Skeletal muscle satellite cell (primary cell): Measurements from ENCODE around the gene HSPBAP1. TPM values are rescaled to one million over a fixed set of nuclear protein-coding genes. Genes with fewer than 3 reads are reported as not detected.

Experiments
- H3K27me3 ChIP-seq: 2 replicates; pipeline ENCODE4 v1.7.0; 2013; ENCODE audit warnings: low read length; ENCODE audit not compliant: control insufficient read depth, insufficient read depth
- H3K36me3 ChIP-seq: 2 replicates; pipeline ENCODE4 v1.7.0; 2013; ENCODE audit warnings: mild to moderate bottlenecking, control low read depth, low read length; ENCODE audit not compliant: insufficient read depth
- H3K4me1 ChIP-seq: 2 replicates; pipeline ENCODE4 v1.7.0; 2013; ENCODE audit warnings: low read length; ENCODE audit not compliant: control insufficient read depth, insufficient read depth
- H3K4me2 ChIP-seq: 2 replicates; pipeline ENCODE4 v1.7.0; 2013; ENCODE audit warnings: mild to moderate bottlenecking, low read length
- H3K4me3 ChIP-seq: 2 replicates; pipeline ENCODE4 v1.7.0; 2013; ENCODE audit warnings: low read length
- H3K9ac ChIP-seq: 2 replicates; pipeline ENCODE4 v1.7.0; 2013; ENCODE audit warnings: mild to moderate bottlenecking, low read depth, low read length, moderate library complexity
- H3K9me3 ChIP-seq: replicated peaks from 2 replicates; pipeline ENCODE4 v1.7.0; 2013; ENCODE audit warnings: mild to moderate bottlenecking, control low read depth, low read length
- total RNA-seq: library from RNA; depleted of rRNA; stranded (reverse); fragments of >200 nt; gene quantifications from 2 replicates; pipeline ENCODE4 v1.2.3, GENCODE V29; 2012; rRNA removed

The HSPBAP1 gene, protein sequence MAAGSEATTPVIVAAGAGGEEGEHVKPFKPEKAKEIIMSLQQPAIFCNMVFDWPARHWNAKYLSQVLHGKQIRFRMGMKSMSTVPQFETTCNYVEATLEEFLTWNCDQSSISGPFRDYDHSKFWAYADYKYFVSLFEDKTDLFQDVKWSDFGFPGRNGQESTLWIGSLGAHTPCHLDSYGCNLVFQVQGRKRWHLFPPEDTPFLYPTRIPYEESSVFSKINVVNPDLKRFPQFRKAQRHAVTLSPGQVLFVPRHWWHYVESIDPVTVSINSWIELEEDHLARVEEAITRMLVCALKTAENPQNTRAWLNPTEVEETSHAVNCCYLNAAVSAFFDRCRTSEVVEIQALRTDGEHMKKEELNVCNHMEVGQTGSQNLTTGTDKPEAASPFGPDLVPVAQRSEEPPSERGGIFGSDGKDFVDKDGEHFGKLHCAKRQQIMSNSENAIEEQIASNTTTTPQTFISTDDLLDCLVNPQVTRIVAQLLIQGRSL
- total RNA-seq = 4.8 and 5.6 TPM in 2 replicates

GRCh38 chr3:122793568-122794416 lies at the start of gene HSPBAP1:
HSPBAP1 (minus strand) TSS chr3:122793831; CDS start chr3:122793680, 151 bp downstream.
- H3K4me3 ChIP-seq = peak within 1 kb of the TSS; percentile 81
- H3K36me3 ChIP-seq = no peaks in the 10 kb centered on the region
- H3K9me3 ChIP-seq = no peaks in the 10 kb centered on the region
- no peaks in the 10 kb centered on the region for H3K27me3 ChIP-seq
- peak within 1 kb of the TSS; percentile 86 for H3K9ac ChIP-seq
- H3K4me1 ChIP-seq = peaks cover 14% of the 10 kb centered on the region
- peak within 1 kb of the TSS; percentile 93 for H3K4me2 ChIP-seq

- Histone ChIP-seq H3K9ac (no peak overlapping the region), H3K9me3 (no peaks in the 10 kb centered on the region), H3K4me3 (no peak overlapping the region), H3K36me3 (no peaks in the 10 kb centered on the region), H3K27me3 (no peaks in the 10 kb centered on the region), H3K4me2 (no peak overlapping the region), H3K4me1 (no peaks in the 10 kb centered on the region)
Measured at GRCh38 chr3:122835590-122835989, 42.0 kb upstream of the HSPBAP1 start.

DNA sequence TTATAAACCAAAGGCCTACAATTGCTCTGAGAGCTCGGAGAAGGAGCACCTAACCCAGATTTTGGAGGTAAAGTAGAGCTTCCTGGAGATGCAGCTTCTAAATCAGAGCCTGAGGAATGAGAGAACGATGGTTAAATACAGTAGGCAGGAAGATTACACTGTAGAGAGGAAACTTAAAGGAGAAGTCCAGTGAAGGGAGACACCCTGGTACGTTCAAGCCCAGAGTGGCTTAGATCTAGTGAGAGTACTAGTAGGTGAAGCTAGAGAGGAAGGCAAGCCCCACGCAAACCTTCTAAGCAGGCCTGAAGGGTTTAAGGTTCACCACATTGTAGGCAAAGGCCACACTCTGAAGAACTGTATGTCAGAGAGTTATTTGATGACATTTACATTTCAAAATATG lies 34.6 kb upstream of the HSPBAP1 start:
- Histone ChIP-seq H3K4me2 (no peak overlapping the region), H3K9ac (no peak overlapping the region), H3K27me3 (no peaks in the 10 kb centered on the region), H3K4me3 (no peak overlapping the region), H3K4me1 (no peaks in the 10 kb centered on the region), H3K36me3 (no peaks in the 10 kb centered on the region), H3K9me3 (no peaks in the 10 kb centered on the region)

- H3K36me3 ChIP-seq = no peaks in the 10 kb centered on the region
- no peak overlapping the region for H3K4me3 ChIP-seq
- no peak overlapping the region for H3K4me2 ChIP-seq
- no peak overlapping the region for H3K9ac ChIP-seq
- H3K9me3 ChIP-seq = no peaks in the 10 kb centered on the region
- no peaks in the 10 kb centered on the region for H3K27me3 ChIP-seq
- no peaks in the 10 kb centered on the region for H3K4me1 ChIP-seq
Measured at GRCh38 chr3:122826278-122826677, 32.6 kb upstream of the HSPBAP1 start.

DNA sequence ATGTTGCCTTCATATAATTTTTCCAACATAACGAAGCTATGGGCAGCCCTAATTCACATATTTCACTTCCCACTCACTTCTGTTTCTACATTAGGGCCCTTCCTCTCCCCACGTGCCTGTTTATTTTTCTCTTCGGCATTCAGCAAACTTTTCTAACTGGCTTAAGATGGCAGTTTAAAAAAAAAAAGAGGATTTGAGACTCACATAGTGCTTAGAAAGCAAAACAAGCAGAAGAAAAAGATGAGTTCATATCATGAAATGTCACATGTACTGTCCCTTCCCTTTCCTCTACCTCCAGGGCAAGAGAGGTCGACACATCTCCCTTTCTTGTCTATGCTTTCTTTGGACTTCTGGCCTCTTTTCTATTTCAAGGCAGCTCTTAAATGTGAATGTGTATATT lies 31.8 kb upstream of the HSPBAP1 start:
- no peaks in the 10 kb centered on the region for H3K27me3 ChIP-seq
- H3K4me2 ChIP-seq = no peak overlapping the region
- H3K36me3 ChIP-seq = no peaks in the 10 kb centered on the region
- H3K9me3 ChIP-seq = no peaks in the 10 kb centered on the region
- no peaks in the 10 kb centered on the region for H3K4me1 ChIP-seq
- H3K4me3 ChIP-seq = no peak overlapping the region
- no peak overlapping the region for H3K9ac ChIP-seq

- Histone ChIP-seq H3K4me2 (no peak overlapping the region), H3K4me3 (no peak overlapping the region), H3K4me1 (no peaks in the 10 kb centered on the region), H3K9me3 (no peaks in the 10 kb centered on the region), H3K9ac (no peak overlapping the region), H3K27me3 (no peaks in the 10 kb centered on the region), H3K36me3 (no peaks in the 10 kb centered on the region)
Measured at GRCh38 chr3:122824465-122825381, 31.1 kb upstream of the HSPBAP1 start.

GRCh38 chr3:122816587-122816986 lies 23.0 kb upstream of the HSPBAP1 start:
- no peak overlapping the region for H3K9ac ChIP-seq
- H3K27me3 ChIP-seq = no peaks in the 10 kb centered on the region
- no peak overlapping the region for H3K4me2 ChIP-seq
- H3K36me3 ChIP-seq = no peaks in the 10 kb centered on the region
- no peaks in the 10 kb centered on the region for H3K4me1 ChIP-seq
- no peaks in the 10 kb centered on the region for H3K9me3 ChIP-seq
- no peak overlapping the region for H3K4me3 ChIP-seq

GRCh38 chr3:122810734-122811133 lies 17.1 kb upstream of the HSPBAP1 start:
- Histone ChIP-seq H3K4me3 (no peak overlapping the region), H3K4me1 (no peaks in the 10 kb centered on the region), H3K9me3 (no peaks in the 10 kb centered on the region), H3K36me3 (no peaks in the 10 kb centered on the region), H3K4me2 (no peak overlapping the region), H3K9ac (no peak overlapping the region), H3K27me3 (no peaks in the 10 kb centered on the region)

- Histone ChIP-seq H3K27me3 (no peaks in the 10 kb centered on the region), H3K9me3 (no peaks in the 10 kb centered on the region), H3K9ac (no peak overlapping the region), H3K36me3 (no peaks in the 10 kb centered on the region), H3K4me2 (no peak overlapping the region), H3K4me1 (no peaks in the 10 kb centered on the region), H3K4me3 (no peak overlapping the region)
Measured at GRCh38 chr3:122803977-122804376, 10.3 kb upstream of the HSPBAP1 start.

DNA sequence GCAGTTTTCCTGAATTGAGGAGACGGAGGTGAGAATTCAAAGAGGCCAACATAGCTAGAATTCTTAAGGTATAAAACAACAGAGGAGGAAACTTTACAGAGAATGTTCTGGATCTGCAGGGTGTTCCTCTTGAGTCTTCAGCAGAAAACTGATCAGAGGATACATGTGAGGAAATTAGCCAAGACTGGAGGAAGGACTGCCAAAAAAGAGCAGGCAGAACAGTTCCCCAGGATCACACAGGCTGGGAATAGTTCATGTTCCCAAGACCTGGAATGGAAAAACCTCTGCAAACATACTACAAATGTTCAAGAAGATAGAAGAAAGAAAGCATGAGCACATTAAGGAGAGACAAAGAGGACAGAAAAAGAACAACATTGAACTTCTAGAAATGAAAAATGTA lies 8.7 kb upstream of the HSPBAP1 start:
- Histone ChIP-seq H3K4me2 (no peak overlapping the region), H3K9me3 (no peaks in the 10 kb centered on the region), H3K4me1 (no peaks in the 10 kb centered on the region), H3K9ac (no peak overlapping the region), H3K27me3 (no peaks in the 10 kb centered on the region), H3K4me3 (no peak overlapping the region), H3K36me3 (no peaks in the 10 kb centered on the region)
